RCC 7860 (cell line): Measurements from ENCODE around the gene RXFP3.
"Not testable (repeated sequence)": the region's sequence is repeated elsewhere in the genome, so short reads cannot be mapped to it uniquely, and the experiment has no call there.

Experiments used
- DNase-seq: peaks from one replicate; pipeline ENCODE4 v3.0.0-alpha.2; 2015; ENCODE audit warnings: low spot score
- FAIRE-seq: peaks from 2 replicates; lab custom pipeline; 2012; peaks lifted over from hg19 to GRCh38; lab: Jason Lieb, UNC

RXFP3 gene

GRCh38 chr5:33936381-33937016, at the start of gene RXFP3:
TSS of gene RXFP3 (plus strand) at chr5:33936386. CDS start at chr5:33936741, 355 bp downstream.
- DNase-seq (no peak), FAIRE-seq (no peak)

DNA sequence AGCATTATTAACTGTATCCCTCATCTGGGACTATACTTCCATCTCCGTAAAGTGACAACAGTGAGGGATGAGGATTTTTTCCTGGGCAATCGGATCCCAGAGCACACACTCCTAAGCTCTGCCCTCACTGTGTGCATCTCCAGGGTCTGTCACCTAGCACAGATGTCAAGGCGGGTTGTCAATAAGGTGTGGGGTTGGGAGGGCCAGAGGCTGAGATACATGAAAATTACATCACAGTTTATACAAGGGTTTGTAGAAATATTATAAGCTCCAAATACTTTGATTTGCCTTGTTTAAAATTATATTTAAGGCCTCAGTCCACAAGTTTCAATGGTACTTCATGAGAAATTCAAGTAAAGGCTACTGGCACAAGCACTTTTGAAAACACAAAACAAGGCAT, 48.9 kb upstream of the RXFP3 start:
- FAIRE-seq (no peak), DNase-seq (no peak)

DNA sequence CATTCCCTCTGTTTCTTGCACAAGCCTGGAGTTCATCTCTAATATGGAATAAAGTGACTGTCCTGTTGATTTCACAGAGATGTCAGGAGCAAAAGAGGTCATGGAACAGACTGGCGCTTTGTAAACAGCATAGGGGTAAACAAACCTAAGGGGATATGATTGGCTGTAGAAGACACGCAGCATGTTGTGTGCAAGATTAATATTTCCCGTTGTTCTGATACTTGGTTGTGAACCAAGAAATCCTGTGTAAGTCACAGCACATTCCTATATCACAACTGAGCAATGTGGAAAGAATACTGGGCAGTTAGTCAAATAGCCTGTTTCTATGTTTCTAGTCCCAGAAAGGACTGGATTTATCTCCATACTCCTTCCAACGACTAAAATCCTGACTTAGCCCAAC, 47.6 kb upstream of the RXFP3 start:
- DNase-seq (no peak), FAIRE-seq (no peak)

DNA sequence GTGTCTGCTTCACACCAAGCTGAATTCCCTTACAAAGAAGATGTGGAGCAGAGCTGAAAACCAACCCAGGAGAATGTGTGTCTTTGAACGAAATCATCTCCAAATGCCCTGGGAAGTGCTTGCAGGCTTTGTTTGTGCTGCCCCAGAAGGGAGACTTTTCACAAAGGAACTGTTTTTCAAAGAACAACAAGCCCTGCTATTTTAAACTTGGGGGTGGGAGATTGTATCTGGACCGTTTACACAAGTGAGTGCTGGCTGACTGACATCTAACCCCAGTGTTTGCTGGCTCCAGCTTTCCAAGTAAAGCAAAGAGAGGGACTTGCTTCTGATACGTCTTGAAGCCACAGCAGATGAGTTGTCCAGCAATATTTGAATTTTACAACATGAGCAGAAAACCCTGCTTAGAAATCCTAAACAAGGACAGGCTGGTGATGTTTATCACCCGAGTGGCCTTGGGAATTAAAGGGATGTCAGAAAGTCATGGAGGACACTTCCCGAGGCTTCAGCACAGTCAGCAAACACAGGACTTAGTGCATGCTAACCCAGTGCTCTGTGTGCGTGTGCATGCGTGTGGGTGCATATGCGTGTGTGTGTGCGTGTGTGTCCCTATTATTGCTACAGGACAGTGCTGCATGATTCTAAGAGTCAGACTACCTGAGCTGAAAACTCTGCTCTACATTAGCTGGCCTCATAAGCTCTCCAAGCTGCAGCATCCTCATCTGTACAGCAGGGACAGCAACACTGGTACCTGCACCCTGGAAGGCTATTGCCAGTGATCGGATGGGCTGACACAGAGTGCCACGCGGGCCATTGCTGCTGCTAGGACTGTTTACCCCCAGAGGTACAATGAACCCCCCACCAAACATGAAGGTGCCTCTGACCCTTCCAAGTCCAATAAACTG, 45.8 kb upstream of the RXFP3 start:
- FAIRE-seq (no peak), DNase-seq (no peak)

DNA sequence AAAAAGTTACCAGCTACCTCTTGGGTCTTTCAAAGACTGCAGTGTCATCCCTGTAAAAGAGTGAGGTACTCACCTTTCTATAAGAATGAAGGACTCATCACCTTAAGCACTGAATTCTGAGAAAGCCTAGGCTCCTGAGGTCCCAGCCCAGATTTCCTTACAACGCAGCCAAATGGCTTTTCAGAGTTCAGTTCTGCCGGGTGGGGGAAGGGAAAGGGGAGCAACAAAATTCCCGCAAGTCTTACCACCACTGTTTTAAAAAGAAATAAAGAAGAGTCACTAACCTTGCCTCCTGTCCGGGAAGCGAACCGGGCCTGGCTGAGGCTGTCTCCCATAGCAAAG, 44.8 kb upstream of the RXFP3 start:
- FAIRE-seq, result no peak
- no peak for DNase-seq

DNA sequence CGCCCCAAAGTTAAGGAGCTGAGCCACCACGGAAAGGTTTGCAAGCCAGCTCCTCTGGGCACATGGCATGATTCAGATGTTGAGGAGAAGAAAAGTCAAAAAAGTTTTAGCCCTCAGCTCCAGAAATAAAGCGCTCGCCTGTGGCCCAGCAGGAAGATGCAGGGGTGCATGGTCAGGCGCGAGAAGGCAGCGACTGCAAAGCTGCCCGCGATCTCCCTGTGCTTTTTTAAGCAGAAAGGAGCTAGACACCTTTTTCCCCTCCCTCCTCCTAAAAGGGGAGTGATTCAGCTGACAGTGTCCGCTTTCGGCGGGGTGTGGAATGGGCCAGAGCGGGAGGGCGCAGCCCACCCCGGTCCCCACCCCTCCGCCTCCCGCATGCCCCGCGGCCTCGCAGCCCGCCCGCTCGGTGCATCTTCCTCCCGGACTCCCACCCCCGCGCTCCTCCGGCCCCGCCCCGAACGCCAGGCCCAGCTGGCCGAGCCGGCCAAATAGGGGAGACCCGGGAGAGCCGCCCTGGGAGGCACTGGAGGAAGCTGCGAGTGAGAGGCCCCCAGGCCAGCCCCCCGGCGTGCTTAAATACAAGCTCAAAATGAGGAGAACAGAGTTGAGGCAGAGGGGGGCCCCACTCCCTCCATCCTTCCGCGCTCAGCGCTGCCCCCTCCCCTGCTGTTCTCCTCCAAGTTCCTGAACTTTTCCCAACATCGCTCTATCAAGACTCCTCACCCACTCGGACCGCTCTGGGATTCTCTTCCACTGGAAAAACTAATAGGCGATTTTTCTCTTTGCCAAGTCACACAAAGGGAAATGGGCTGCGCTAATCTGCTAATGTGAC, 44.2 kb upstream of the RXFP3 start, which contains the start of gene ADAMTS12:
Gene ADAMTS12 (minus strand): TSS at position 203 of the 832 bp plus-strand sequence. CDS start 134 bp downstream, at position 69.
- no peak for FAIRE-seq
- DNase-seq, result no peak

DNA sequence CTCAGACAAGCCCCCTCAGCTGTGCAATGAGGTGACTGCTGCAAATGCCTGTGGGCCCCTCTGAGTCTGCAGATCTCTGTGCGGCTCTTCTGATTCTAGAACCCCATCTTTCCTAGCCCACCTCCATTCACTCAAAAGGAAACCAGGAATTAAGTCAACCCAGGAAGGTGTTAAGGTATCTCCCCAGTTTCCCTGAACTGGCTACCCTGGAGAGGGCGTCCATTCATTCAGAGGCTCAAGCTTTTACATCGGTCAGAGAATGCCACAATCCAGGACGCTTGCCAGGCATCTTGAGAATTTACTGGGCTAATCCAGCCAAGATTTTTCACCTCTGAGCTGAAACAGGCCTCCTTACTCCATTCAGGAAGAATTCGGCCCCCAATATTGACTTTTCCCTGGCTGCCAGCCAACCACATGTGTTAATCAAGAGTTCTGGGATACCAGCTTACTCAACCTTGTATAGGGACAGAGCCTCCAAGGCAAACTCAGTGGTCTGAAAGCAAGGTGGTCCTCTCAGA, 43.5 kb upstream of the RXFP3 start:
- DNase-seq (no peak), FAIRE-seq (no peak)

GRCh38 chr5:33894566-33894965, 41.6 kb upstream of the RXFP3 start:
- DNase-seq, result peak; percentile 44
- no peak for FAIRE-seq

DNA sequence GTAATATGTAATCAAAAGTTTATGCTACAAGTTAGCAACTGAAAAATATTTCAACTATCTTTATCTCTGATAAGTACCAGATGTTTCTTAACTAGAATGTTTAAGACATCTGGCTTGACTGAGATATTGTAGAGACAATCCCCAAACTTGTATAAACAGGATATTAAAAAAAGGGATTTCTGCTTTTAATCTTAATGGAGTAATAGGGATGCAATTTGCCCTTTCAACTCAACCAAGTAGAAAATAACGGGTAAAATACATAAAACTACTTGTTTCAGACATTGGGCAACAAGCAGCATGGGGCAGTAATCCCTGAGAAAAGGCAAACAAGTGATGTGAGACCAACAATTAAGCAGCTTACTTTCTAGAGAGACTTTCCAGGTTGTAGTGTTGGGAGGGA, 35.0 kb upstream of the RXFP3 start:
- FAIRE-seq (no peak), DNase-seq (no peak)

DNA sequence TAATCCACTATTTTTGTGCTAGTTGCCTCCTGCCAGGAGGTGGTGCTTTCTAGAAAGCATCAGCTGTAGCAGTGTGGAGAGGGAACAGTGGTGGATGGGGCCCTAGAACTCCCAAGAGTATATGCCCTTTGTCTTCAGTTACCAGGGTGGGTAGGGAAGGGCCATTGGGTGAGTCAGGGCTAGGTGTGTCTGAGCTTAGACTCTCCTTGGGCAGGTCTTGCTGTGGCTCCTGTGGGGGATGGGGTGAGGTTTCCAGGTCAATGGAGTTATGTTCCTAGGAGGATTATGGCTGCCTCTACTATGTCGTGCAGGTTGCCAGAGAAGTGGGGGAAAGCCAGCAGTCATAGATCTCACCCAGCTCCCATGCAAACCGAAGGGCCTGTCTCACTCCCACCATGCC, 33.1 kb upstream of the RXFP3 start:
- FAIRE-seq, result no peak
- DNase-seq, result no peak

DNA sequence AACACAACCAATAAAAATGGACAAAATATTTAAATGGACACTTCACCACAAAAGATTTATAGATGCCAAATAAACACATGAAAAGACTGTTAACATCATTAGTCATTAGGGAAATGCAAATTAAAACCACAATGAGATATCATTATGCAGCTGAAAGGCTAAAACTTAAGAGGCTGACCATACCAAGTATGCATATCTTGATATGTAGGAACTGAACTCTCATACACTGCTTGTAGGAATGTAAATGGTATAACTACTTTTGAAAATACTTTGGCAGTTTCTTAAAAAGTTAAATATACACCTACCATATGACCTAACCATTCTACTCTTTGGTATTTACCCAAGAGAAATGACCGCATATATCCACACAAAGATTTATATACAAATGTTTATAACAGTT, 30.8 kb upstream of the RXFP3 start:
- no peak for FAIRE-seq

DNA sequence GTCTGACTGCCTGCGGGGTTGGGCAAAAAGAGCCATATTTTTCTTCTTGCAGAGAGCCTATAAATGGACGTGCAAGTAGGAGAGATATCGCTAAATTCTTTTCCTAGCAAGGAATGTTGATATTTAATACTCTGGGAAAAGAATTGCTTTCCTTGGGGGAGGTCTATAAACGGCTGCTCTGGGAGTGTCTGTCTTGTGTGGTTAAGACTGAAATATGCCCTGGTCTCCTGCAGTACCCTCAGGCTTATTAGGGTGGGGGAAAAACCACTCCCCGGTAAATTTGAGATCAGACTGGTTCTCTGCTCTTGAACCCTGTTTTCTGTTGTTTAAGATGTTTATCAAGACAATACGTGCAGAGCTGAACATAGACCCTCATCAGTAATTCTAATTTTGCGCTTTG, 29.9 kb upstream of the RXFP3 start:
- not testable (repeated sequence) for DNase-seq, FAIRE-seq

More for the DNA sequence above, 30.8 kb upstream of the RXFP3 start:
- no peak for DNase-seq

GRCh38 chr5:33914844-33915243, 21.3 kb upstream of the RXFP3 start:
- DNase-seq, FAIRE-seq: not testable (repeated sequence)

DNA sequence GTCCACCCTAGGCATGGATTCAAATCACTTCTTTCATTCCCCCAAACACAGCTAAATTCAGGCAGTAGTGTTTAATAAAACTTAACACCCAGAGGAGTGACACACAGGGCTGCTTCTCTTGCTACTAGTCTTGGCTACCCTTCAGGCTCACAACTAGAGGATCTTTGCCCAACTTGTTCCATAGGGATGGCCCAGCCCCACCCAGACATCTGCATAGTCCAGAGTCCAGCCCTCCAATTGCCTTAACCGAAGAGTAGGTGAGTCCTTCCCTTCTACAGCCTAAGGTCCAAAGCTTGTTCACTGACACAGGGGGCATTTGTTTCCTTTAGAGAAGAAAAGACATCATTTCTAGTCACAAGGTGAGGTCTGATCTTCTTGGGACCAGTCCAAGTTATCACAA, 15.2 kb upstream of the RXFP3 start:
- FAIRE-seq (no peak), DNase-seq (no peak)

DNA sequence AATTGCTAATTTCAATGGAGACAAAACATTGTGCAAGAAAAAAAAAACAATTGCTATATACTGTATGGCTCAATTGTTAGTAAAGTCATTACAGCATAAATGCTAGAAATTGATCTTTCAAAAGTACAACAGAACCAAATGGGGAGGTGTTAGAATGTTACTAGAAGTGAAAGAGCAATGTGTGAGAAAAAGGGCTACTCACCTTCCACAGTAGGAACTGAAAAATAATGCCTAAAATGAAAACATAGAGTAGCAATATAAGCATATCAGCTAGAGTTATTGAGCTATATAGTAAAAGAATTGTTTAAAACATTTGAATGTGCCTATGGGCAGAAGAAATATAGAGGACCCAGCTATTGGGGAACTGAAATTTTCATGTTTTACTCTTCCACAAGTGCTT, 10.9 kb upstream of the RXFP3 start:
- DNase-seq (no peak), FAIRE-seq (no peak)

DNA sequence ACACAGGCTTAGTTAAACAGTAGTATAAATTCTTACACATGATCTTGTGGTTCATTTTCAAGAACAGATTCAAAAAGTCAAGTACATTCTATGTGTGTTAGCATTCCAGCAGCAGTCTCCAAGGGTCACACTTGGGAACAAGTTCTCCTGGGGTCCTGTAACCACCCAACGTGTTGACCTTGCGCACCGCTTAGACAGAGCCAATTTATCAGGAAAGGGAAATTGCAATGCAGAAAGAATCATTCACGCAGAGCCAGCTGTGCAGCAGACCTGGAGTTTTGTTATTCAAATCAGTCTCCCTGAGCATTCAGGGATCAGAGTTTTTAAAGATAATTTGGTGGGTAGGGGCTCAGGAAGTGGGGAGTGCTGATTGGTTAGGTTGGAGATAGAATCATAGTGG, 8.5 kb upstream of the RXFP3 start:
- FAIRE-seq (no peak), DNase-seq (no peak)

DNA sequence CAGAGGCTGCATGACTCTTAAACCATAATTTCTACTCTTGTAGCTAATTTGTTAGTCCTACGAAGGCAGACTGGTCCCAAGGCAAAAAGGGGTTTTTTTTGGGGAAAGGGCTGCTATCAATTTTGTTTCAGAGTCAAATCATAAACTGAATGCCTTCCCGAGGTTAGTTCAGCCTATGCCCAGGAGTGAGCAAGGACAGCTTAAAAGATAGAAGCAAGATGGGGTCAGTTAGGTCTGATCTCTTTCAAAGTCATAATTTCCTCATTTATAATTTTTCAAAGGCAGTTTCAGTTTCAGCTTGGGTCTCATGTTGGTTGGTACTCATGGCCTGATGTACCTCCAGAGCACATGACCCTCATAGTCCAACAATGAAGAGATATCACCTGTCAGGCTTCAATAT, 7.9 kb upstream of the RXFP3 start:
- FAIRE-seq, result no peak

DNA sequence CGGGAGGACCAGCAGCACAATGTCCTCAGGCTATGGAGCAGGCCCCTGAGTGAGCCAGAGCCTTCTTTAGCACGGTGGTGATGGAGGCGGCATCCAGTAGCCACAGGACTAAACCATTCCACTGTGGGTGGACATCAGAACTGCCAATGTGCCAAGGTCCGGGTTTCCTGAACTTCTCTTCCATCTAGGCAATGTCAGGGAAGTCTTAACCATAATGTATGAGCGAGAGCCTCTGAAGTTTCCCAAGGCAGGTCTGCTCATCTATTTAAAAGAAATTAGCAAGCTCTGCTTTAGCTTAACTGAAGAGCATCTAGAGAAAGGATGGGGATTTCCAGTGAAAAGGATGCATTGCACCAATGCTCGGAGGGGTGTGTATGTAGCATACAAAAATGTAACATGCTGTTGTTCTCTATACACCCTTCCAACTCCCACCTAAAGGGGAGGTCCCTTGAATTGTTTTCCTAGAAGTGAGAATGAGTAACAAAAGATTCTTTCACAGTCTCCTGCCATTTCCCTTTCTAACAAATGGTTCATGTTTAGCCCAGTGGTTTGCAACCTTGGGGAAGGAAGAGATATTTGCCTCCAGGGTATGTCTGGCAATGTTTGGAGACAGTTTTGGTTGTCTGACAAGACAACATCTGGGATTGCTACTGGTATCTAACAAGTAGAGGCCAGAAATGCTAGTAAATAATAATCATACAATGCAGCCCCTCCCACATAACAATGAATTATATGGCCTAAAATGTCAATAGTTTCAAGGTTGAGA, 6.1 kb upstream of the RXFP3 start:
- FAIRE-seq (no peak), DNase-seq (no peak)

More for the DNA sequence above, 7.9 kb upstream of the RXFP3 start:
- DNase-seq, result no peak

DNA sequence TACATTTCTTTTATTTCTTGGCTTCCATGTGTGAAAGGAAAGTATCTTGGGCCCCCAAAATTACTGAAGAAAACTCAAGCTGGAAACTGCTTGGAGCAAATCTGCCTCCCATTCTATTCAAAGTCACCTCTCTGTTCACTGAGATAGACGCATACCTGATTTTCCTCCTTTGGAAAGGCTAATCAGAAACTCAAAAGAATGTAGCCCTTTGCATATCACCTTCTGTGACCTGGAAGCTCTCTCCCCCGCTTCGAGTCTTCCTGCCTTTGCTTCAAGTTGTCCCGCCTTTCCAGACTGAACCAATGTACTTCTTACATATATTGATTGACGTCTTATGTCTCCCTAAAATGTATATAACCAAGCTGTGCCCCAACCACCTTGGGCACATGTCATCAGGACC, 5.0 kb upstream of the RXFP3 start:
- DNase-seq, result no peak
- no peak for FAIRE-seq

GRCh38 chr5:33933723-33934169, 2.4 kb upstream of the RXFP3 start:
- DNase-seq, result no peak
- no peak for FAIRE-seq
